Activated naive CD8-positive, alpha-beta T cell treated with anti-CD3 and anti-CD28 coated beads, Interleukin-2, amount 50 U/mL, for 16 hours (primary cell): ENCODE data around the gene HOXD4.
A peak's percentile ranks its signal among the peaks of the same experiment; 100 is the strongest.

Source experiments
- DNase-seq: peaks from one replicate; pipeline ENCODE4 v3.0.0-alpha.2; 2020; ENCODE audit warnings: low read depth, low spot score

The HOXD4 gene

DNA sequence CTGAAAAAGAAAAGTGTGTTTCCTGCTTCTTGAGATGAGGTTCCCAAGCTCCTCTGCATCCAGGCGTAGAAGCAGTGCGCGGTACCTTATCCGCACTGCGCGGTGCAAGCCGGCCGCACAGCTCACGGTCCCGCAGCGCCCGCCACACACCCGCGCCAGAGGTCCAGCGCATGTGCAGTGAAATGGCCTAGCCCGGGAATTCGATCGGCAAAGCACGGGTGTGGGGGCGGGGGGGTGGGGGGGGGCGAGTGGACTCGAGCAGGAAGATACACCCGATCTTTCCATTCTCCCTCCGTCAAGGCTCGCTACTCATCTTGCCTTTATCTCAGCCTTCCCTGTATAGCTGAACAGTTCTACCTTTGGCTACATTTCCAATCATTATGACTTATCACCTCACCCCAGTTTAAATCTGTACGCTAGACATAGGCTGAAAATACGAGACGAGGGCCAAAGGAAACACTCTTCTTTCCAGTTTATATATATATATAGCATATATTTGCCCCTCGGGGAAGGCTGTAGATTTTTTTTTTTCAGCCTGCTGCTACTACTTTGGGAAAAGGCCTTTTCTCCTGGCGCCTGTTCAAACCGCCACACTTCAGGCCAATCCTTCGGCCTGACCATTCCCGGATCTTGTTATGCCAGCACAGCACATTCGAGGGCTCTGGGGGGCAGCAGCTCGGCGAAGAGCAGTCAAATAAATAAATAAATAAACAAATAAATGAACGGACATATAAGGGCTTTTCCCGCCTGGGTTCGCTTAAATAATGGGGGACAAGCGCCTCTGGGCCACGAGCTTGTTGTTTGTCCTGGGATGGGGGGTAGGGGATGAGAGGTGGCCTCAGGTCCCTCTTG lies 11.5 kb upstream of the HOXD4 start:
- DNase-seq: no peak

DNA sequence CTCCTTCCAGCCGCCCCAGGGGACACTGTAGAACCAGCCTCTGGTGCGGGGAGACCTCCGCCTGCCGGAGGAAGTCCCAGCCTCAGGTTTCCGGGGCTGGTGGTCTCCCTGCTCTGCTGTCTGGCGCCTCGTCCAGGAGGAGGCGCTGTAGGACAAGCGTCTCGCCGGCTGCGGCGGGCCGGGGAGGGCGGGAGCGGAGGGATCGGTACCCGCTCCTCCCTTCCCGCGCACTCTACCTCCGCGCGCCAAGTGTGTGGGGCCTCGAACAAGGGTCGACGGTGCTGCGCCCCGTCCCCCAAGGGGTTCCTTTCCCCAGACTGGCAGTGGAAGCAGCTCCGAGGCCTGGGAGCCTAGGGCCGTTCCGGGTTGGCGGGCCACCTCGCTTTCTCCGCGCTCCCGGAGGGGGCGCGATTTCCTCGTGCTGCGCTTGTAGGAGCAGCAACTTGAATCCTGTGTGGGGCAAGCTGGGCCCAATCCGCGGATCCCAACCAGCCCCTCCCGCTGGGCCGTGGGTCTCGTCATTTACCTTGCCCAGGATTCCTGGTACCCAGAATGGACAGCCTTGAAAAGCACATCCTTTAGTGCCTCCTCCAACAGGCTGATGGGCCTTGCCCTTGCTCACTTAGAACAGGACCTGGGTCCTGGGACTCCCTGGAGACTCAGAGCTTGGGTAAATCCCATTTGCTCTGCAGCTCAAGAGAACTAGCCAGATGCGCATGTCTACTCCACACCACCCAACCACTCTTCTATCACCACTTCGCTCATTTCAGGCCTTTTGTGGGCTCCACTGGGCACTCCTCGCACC lies 10.6 kb upstream of the HOXD4 start:
- DNase-seq: peak; percentile 46

- DNase-seq: no peak
Measured at GRCh38 chr2:176142281-176142680, 9.1 kb upstream of the HOXD4 start.

DNA sequence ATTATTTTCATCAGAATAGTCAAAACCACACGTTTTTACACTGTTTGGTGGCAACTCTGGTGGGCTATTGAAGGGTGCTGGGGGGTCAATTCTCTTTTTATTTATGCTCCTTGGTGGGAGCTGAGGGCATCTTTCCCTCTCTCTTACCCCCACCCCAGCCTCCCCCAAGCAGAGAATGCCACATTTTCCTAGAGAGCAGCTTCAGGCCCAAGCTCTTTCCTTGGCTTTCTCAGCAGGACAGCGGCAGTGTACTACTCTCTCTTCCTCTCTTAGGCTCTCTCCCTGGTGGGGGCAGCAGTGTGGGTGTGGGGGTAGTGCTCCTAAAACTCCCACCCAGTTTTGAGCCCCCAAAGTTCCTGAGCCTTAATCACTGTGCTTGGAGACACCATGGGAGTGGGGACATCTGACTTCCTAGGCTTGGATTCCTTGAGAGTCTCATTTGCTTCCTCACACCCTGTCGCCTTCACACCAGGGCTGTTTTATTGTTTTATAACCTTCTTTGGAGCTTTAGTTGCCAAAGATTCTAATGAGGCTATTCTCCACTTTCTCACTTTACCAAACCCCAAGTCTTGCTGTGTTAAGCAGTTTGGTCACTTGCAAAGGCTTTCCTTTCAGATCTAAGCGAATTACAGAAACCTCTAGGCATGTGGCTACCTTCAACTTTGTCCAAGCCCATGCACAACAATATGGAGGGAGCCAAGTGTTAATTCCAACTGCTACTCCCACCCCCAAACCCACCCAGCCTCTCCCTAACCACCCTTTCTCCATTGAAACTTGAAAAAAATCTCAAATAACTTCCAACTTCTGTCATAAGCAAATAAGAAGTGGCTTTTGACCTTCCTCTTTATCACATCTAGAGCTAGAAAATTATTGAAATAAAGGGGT lies 6.0 kb upstream of the HOXD4 start:
- no peak for DNase-seq

DNA sequence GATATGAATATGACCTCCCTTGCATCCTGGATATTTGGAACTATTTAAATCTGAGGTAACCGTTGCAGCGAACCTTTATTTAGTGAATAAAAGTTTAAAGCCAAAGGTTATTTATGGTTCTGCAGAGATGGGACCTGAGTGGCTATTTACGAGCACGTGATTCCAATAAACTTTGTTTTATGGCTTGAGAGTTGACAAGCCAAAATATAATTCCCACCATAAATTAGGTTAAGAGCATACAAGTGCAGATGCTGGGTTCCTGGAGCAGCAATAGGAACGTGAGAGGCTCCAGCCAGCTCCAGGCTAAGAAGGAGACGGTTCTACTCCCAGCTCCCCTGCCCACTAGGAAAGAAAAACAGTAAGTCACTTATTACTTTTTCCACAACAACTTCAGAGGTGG lies 5.2 kb upstream of the HOXD4 start:
- no peak for DNase-seq

DNA sequence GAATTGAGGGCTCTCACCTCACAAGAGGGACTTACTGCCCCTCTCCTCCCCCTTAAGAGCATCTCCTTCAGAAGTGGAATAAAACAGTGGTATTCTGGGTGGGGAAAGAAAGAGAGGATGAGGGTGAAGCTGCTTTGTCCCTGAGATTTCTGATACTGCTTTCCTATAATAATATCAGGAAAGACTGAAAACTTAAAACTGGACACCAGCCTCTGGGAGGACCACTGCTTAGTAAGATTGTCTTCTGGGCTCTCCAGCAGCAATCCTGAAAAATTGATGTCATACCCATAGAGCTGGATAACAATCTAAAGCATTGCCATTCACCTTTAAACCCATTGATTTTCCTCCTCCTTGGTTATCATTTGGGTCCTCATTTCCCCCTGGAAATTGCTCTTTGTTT lies 4.7 kb upstream of the HOXD4 start:
- no peak for DNase-seq

DNA sequence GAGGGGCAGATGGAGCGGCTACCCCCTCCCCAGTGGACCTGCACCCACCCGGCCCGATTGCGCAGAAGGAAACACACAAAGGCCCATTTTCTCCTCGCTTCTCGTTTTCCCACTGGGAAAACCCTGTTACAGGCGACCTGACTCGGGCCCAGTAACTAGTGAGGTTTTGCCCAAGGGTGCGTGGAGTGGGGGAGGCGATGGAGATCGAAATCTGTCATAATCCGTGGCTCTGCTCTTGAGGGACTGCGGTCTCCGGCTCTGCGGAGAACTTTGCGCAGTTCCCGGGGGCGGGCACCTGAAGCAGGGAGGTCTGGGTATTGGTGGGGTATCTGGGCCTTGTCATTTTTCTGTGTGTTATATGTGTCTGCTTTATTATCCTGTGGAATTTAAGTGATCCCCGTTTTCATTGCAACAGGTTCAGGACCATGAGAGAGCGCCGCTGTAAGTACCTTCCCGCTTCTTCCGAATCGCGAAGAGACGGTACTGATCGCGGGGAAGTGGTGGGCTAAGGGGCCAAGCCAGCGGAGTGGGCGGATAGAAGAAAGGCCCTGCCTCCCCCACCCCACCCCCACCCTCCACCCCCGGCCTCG lies 4.0 kb upstream of the HOXD4 start:
- DNase-seq: no peak

GRCh38 chr2:176147800-176148496 lies 3.4 kb upstream of the HOXD4 start:
- no peak for DNase-seq

- DNase-seq: no peak
Measured at GRCh38 chr2:176148751-176149421, 2.5 kb upstream of the HOXD4 start.

DNA sequence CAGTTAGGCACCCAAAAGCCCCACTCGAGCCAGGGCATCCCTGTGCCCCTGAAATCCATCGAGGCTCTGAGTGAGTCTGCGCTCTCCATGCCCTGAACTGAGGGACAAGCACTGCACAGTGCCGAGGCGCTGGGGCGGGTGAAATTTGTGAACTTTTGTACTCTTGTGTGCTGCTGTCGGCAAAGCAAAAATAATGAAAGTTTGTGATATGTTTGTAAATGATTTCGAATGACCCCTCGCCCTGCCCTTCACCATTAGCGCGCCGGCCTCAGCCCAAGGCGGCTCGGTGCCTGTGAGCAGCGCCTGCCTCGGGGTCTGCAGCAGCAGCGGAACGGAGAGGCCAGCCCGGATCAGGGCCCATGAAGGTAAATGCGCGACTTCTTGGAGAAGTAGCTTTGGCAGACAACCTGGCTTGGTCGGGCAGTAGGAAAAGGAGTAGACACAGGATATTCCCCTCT lies 1.8 kb upstream of the HOXD4 start:
- DNase-seq: no peak

DNA sequence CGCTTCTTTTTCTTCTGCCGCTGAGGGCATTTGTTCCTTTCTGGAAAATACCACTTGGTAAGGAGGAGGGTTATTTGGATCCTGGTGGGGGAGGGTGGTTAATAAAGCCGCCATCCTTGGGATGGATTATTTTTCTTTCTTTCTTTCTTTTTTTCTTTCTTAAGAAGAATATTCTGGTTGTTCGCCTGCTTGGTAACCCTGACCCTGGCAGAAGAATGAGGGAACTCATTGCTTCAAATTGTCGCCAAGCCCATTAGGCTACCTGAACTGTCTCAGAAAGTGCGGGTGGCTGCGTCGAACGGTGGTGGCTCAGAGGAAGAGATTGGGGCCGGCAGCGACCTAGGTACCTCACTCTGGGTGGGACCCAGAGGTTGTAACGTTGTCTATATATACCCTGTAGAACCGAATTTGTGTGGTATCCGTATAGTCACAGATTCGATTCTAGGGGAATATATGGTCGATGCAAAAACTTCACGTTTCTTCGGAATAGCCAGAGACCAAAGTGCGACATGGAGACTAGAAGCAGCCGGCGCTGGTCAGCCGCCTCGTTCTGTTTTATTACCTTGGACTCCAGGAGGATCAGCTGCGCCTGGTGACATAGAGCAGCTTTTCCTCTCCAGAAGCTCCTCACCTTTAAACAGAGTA lies 1.3 kb upstream of the HOXD4 start:
- DNase-seq: no peak

DNA sequence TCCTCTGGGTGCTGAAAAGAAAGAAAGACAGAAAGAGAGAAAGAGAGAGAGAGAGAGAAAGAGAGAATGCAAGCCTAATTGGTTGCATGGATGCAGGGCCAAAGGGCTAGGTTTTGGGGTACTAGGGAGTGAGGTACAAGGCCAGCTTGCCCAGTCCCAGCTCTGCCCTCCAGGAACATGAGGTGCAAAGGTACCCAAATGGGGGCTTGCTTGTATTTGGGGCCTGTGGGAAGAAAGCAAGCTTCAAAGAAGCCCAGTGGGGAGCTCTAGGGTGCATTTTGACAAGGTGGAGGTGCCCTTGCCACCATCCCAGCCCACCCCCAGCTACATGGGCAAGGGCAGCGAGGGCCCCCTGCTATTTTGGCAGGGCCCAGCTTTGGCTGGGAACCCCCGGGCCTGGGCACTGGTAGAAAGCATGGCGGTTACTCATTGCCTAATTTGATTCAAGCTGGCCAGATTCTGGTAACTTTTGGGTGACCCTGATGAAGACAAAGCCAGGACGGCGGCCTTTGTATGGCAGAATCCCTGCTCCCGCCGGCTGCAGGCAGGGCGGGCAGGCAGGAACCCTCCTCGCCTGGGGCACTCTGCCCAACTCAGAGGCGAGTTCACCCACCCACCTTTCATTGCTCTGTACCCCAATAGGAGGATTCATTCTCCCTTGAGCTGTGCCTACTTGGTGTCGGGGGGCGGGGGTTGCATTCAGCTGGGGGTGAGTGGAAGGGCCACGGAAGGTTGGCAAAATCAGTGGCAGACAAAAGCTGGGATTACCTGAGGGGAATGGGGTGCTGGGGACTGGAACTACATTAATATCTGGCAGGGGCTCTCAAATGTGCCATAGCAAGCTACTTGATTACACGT lies 537 bp upstream of the HOXD4 start:
- DNase-seq: no peak

DNA sequence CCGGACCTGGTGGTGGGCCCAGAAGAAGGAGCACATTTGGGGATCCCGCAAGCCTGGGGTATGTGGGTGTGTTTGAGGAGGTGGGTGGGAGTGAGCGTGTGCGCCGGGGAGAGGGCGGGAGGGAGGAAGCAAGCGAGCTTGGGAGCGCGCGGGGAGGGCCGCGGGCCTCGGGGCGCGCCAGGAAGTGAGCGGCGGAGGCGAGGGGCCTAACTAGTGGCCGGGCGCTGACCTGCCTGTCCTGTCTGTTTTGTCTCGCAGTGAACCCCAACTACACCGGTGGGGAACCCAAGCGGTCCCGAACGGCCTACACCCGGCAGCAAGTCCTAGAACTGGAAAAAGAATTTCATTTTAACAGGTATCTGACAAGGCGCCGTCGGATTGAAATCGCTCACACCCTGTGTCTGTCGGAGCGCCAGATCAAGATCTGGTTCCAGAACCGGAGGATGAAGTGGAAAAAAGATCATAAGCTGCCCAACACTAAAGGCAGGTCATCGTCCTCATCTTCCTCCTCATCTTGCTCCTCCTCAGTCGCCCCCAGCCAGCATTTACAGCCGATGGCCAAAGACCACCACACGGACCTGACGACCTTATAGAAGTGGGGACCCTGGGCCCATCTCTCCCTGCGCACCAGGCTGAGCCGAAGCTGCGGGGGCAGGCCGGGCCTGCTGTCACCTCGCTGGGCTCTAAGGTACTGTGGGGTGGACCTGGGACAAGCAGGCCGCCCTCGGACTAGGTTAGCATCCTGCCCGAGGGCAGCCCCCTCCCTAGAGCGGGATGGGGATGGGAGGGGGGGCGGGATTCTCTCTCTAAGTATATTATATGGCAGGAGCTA lies 1.2 kb downstream of the HOXD4 start:
- DNase-seq: no peak

GRCh38 chr2:176154576-176155252 lies 3.4 kb downstream of the HOXD4 start:
- no peak for DNase-seq

- DNase-seq: no peak
Measured at GRCh38 chr2:176155356-176156044, 4.2 kb downstream of the HOXD4 start.

GRCh38 chr2:176156301-176156806 lies 5.0 kb downstream of the HOXD4 start:
- no peak for DNase-seq
